Globus pallidus (tissue), 1 donor: Measurements from ENCODE around the gene CLEC1A.
"Not testable (repeated sequence)": the region's sequence is repeated elsewhere in the genome, so short reads cannot be mapped to it uniquely, and the experiment has no call there.

Experiments
- DNase-seq: peaks from one replicate; pipeline ENCODE4 v3.0.0-alpha.2; 2015; ENCODE audit warnings: low spot score

The CLEC1A gene

GRCh38 chr12:10048526-10048925 is 50.3 kb downstream of the CLEC1A start:
- no peak for DNase-seq

DNA sequence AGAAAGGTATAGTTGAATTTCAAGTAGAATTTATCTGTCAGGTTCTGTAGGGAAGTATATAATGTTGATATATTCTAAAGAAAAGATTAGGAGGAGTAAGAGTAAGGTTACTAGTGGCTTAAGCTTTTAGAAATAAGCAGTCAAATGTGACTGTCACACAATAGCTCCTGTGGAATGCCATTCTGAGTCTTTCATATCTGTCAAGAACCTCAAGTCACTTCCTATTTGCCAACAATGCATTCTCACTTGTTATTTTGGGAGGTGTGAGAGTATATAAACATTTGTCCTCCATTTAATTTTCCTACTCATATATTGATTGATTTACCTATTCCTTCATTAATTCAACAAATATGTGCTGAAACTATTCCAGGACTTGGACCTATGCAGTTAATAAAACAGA is 56.6 kb downstream of the CLEC1A start:
- no peak for DNase-seq

DNA sequence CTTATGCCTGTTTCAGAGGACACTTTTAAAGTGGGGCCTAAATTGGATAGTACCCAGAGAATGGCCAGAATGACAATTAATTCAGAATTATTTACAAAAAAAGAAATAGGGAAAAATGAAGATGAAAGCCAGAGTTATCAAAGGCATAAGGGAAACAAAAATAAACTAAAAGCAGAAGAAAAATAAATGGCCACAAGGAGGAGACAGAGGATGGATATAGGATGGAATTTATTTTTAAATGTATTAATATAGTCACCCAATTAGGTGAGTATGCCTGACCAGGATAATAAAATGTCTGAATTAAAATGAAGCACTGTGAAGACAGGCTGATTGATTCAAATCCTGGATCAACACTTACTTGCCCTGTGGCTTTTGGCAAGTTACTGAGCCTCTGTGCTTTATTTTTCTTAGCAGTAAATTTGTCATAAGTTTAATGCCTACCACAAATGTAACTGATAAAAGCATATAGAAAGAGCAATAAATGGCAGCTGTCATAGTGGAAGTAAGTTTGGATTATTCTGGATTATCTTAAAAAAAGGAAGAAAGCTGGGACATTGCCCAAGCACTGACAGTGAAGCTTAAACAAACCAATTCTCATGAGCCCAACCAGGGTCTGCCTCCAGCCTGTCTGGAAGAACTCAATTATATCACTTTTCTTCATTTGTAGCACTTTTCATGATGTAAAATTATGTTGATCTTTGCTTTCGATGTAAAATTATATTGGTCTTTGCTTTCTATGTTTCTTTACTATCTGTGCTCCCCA is 64.8 kb downstream of the CLEC1A start:
- no peak for DNase-seq

DNA sequence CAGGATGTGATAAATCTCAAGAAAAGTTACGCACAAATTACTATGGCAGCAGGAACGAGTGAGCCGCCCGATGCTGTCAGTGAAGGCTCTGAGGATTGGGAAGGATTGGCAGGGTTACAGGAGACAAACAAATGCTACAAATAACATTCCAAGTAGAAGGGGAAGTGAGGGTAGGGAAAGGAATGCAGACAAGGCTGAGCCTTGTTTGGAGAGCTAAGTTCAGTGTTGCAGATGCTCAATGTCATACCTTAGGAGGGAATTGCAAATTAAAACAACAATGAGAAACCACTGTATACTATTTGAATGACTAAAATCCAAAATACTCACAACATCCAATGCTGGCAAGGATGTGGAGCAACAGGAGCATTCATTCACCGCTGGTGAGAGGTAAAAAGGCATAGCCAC is 67.0 kb downstream of the CLEC1A start:
- DNase-seq, result no peak

DNA sequence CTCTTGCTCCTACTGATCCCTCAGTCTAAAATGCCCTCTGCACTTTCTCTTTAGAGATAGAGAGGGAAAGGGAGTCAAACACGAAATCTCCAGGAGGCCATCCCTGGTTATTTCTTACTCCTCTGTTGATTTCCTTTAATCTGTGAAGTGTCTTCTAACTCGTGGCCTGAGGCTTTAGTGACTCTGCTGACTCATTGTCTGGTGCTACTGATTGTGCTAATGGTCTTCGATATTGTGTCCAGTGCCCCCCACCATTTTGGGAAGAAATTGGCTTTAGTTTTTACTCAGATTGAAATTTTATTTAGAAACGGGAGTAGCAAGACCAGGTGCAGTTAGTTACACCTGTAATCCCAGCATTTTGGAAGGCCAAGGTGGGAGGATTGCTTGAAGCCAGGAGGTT is 67.5 kb downstream of the CLEC1A start:
- no peak for DNase-seq

DNA sequence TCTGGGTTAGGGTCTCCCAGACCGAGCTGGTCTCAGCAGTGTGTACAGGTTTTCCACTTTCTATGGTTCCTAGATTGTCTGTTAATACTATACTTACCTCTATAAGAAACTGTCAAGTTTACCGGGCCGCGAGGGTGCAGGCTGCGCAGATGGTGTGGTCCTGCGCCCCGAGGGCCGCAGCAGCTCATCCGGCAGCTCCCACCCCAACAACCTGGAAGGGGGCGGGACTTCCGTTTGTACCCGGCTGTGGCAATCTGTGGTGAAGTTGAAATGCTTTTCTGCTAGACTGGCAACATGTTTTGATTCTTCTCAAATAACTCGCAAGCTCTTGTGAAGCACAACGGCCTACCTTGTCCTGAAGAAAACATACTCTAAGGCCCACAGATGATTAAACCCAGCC is 68.3 kb downstream of the CLEC1A start, which contains the start of gene CLEC9A:
Gene CLEC9A (plus strand): TSS at position 237 of the 400 bp plus-strand sequence. CDS start 22,006 bp downstream, outside the sequence.
- no peak for DNase-seq

DNA sequence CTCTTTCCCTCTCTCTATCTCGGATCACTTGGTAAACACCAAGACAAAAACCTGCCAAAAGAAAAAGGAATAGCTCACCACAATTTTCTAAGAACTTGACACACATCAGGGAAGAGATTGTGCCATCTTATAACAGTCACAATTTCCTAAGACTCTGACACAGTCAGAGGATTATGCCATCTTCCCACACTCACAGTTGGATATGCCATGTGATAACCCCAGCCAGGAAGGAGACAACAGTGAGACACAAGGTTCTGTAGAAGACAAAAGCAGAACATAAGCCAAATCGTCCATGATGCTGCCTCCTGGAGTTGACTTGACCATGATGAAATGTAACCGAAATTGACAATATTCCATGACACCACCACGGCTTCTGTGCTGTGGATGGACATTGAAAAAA is 71.1 kb downstream of the CLEC1A start:
- DNase-seq, result no peak

DNA sequence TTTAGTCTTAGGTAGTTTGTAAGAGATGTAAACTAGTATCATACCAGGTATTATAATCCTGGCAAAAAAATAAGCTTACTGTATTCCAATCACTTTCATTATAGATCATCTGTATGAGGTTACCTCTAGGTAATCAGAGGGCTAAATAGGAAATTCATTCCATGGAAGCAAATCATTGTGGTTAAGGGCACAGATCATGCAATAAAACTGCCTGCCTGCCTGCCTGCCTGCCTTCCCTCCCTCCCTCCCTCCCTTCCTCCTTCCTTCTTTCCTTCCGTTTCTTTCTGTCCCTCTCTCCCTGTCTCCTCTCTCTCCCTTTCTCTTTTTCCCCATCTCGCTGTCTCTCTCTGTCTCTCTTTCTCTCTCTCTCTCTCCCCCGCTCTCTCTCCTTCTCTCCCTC is 71.5 kb downstream of the CLEC1A start:
- DNase-seq, result no peak

- DNase-seq, result not testable (repeated sequence)
Observed at GRCh38 chr12:10026666-10027065, 72.1 kb downstream of the CLEC1A start.

GRCh38 chr12:10025236-10025635 is 73.5 kb downstream of the CLEC1A start:
- DNase-seq, result no peak

GRCh38 chr12:10021342-10021741 is 77.4 kb downstream of the CLEC1A start:
- no peak for DNase-seq
